Measurements from ENCODE around the gene XRCC5.

Gene XRCC5

GRCh38 chr2:216108967-216109921 lies at the start of gene XRCC5:
Gene XRCC5 (plus strand): TSS chr2:216109348. CDS start chr2:216109437, 89 bp downstream.
- no peak for TF ChIP-seq CTCF (conservative IDR thresholded peaks at IDR 0.05)
- peak within 1 kb of the TSS; percentile 88 for H3K27ac ChIP-seq

GRCh38 chr2:216064014-216064630 lies 45.0 kb upstream of the XRCC5 start:
- TF ChIP-seq CTCF (conservative IDR thresholded peaks at IDR 0.05), result peak; percentile 48
- no peak overlapping the region for H3K27ac ChIP-seq

- no peak overlapping the region for H3K27ac ChIP-seq
- TF ChIP-seq CTCF (conservative IDR thresholded peaks at IDR 0.05), result no peak
These were observed 44.5 kb upstream of the XRCC5 start for GRCh38 chr2:216064665-216065064.

DNA sequence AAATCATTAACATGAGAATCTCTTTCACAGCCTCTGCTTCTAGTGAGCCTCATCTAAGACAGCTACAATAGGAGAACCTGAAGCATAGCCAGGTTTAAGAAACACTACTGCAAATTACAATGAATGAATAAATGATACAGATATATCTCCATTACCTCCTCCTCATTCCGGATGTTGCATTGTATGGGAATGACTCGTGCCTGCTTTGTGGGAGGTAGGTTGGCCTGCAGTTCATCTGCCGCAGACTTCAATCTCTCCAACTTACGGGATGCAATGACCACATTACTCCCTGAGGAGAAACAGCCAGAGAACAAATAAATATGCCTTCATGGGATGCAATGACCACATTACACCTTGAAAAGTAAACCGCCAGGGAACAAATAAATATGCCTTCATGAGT lies 42.9 kb upstream of the XRCC5 start:
- H3K27ac ChIP-seq, result no peak overlapping the region
- TF ChIP-seq CTCF (conservative IDR thresholded peaks at IDR 0.05), result no peak

DNA sequence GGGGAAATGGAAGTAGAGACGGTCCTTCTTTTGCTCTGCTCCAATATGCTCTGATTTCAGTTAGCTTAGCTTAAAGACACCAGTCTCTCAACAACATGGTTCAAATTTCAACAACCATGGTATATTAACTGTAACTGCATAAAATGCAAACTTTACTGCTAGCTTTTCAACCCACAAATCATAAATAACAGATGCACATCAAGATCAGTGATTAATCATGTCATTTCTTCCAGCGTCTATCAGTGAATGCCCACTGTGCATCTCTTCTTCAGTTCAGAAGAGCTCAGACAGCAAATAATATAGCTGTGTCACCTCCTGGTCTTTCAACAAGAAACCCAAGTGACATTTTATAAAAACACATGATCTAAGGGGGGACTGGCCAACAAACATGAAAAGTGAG lies 40.1 kb upstream of the XRCC5 start:
- no peak for TF ChIP-seq CTCF (conservative IDR thresholded peaks at IDR 0.05)
- H3K27ac ChIP-seq, result no peak overlapping the region

DNA sequence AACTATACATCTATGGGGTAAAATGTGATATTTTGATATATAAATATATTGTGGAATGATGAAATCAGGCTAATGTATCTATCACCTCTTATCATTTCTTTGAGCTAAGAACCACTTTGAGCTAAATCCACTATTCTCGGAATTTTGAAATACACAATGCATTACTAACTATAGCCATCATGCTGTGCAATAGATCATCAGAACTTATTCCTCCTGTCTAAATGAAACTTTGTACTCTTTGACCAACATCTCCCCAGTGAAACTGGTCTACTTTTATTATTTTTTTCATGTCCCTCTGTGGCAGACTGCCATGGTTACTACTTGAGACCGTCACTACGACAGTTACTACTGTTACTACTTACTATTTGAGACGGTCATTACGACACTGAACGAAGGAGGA lies 39.0 kb upstream of the XRCC5 start:
- TF ChIP-seq CTCF (conservative IDR thresholded peaks at IDR 0.05), result no peak

GRCh38 chr2:216071111-216071851 lies 37.9 kb upstream of the XRCC5 start:
- TF ChIP-seq CTCF (conservative IDR thresholded peaks at IDR 0.05), result no peak
- H3K27ac ChIP-seq, result no peak overlapping the region

More for the DNA sequence above, 39.0 kb upstream of the XRCC5 start:
- no peak overlapping the region for H3K27ac ChIP-seq
